Karpas-422 (cell line): ENCODE data around the gene AGRP. TPM values are rescaled to one million over a fixed set of nuclear protein-coding genes. Genes with fewer than 3 reads are reported as not detected.

Experiments
- DNase-seq: peaks from one replicate; pipeline ENCODE4 v3.0.0-alpha.2; 2015
- H2AFZ ChIP-seq: fragments of 200-600 bp; sonication (generic); 2 replicates; pipeline ENCODE4 v1.6.1; 2014; ENCODE audit warnings: antibody characterized with exemption, low read length, mixed read lengths
- H3K27ac ChIP-seq: fragments of 200-600 bp; sonication (generic); 2 replicates; pipeline ENCODE4 v1.5.1; 2014; ENCODE audit warnings: mild to moderate bottlenecking, low read length, moderate library complexity
- H3K27me3 ChIP-seq: fragments of 200-600 bp; sonication (generic); 2 replicates; pipeline ENCODE4 v1.6.1; 2014; ENCODE audit warnings: low read length, mixed read lengths
- H3K36me3 ChIP-seq: fragments of 200-600 bp; sonication (generic); 2 replicates; pipeline ENCODE4 v1.6.1; 2014; ENCODE audit warnings: low read length, mixed read lengths; ENCODE audit not compliant: insufficient read depth
- H3K4me1 ChIP-seq: fragments of 200-600 bp; sonication (generic); 2 replicates; pipeline ENCODE4 v1.6.1; 2014; ENCODE audit warnings: mild to moderate bottlenecking, low read length, mixed read lengths
- H3K4me2 ChIP-seq: fragments of 200-600 bp; sonication (generic); 2 replicates; pipeline ENCODE4 v1.6.1; 2014; ENCODE audit warnings: low read length, low read depth, mild to moderate bottlenecking; ENCODE audit not compliant: poor library complexity, severe bottlenecking
- H3K4me3 ChIP-seq: fragments of 200-600 bp; sonication (generic); 2 replicates; pipeline ENCODE4 v1.5.1; 2014; ENCODE audit warnings: mild to moderate bottlenecking, antibody characterized with exemption, low read length, mixed read lengths
- H3K79me2 ChIP-seq: fragments of 200-600 bp; sonication (generic); 2 replicates; pipeline ENCODE4 v1.6.1; 2014; ENCODE audit warnings: mild to moderate bottlenecking, low read length, mixed read lengths
- H3K9ac ChIP-seq: fragments of 200-600 bp; sonication (generic); 2 replicates; pipeline ENCODE4 v1.6.0; 2014; ENCODE audit warnings: low read length
- H3K9me2 ChIP-seq: fragments of 200-600 bp; sonication (generic), shearing (Covaris generic); replicated peaks from 2 replicates; pipeline ENCODE4 v1.6.0; 2014; ENCODE audit warnings: mild to moderate bottlenecking, low read length, moderate library complexity; ENCODE audit not compliant: insufficient read depth
- H3K9me3 ChIP-seq: fragments of 300-700, 200-600 bp; sonication (generic); 2 replicates; pipeline ENCODE4 v1.6.1; 2014; ENCODE audit warnings: low read length, mixed read lengths
- H4K20me1 ChIP-seq: fragments of 200-600 bp; sonication (generic); 2 replicates; pipeline ENCODE4 v1.6.1; 2014; ENCODE audit warnings: mild to moderate bottlenecking, antibody characterized with exemption, low read length, low read depth; ENCODE audit not compliant: insufficient read depth
- total RNA-seq: library from RNA; depleted of rRNA; stranded (reverse); fragments of >200 nt; shearing (Covaris generic); gene quantifications from 2 replicates; pipeline ENCODE4 v1.2.3, GENCODE V29; 2014; ENCODE audit warnings: low replicate concordance; rRNA removed

Gene AGRP
- total RNA-seq, 1 experiment from 2014 or later: not detected

DNA sequence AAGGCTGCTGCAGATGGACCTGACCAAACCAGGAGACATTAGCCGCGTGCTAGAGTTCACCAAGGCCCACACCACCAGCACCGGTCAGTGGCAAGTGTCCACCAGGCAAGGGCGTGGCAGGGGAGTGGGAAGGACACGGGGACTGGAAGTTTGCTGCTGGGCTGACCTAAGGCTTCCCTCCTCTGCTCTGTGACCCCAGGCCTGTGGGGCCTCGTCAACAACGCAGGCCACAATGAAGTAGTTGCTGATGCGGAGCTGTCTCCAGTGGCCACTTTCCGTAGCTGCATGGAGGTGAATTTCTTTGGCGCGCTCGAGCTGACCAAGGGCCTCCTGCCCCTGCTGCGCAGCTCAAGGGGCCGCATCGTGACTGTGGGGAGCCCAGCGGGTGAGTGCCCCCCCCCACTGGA is 47.6 kb downstream of the AGRP start:
- no peaks in the 10 kb centered on the region for H3K9me2 ChIP-seq
- H3K9me3 ChIP-seq: no peaks in the 10 kb centered on the region
- no peaks in the 10 kb centered on the region for H3K36me3 ChIP-seq
- no peak overlapping the region for H2AFZ ChIP-seq
- DNase-seq: no peak
- no peak overlapping the region for H3K27ac ChIP-seq
- H3K9ac ChIP-seq: no peak overlapping the region
- no peak overlapping the region for H3K4me3 ChIP-seq
- H4K20me1 ChIP-seq: 0 out of 2 replicates have a peak, but pooled peaks cover 4% of the 10 kb centered on the region
- no peaks in the 10 kb centered on the region; the same call in 1 of the 2 replicates for H3K4me1 ChIP-seq
- no peaks in the 10 kb centered on the region for H3K27me3 ChIP-seq
- H3K79me2 ChIP-seq: no peaks in the 10 kb centered on the region
- no peak overlapping the region for H3K4me2 ChIP-seq

- H3K9me2 ChIP-seq: no peaks in the 10 kb centered on the region
- H3K4me1 ChIP-seq: peaks cover 6% of the 10 kb centered on the region
- H3K4me3 ChIP-seq: no peak overlapping the region
- no peak overlapping the region for H3K4me2 ChIP-seq
- H3K27me3 ChIP-seq: no peaks in the 10 kb centered on the region
- no peaks in the 10 kb centered on the region for H3K79me2 ChIP-seq
- no peaks in the 10 kb centered on the region for H3K36me3 ChIP-seq
- no peaks in the 10 kb centered on the region for H3K9me3 ChIP-seq
- H3K27ac ChIP-seq: no peak overlapping the region
- no peak for DNase-seq
- no peak overlapping the region for H3K9ac ChIP-seq
- 0 out of 2 replicates have a peak, but pooled peaks cover 4% of the 10 kb centered on the region for H4K20me1 ChIP-seq
- H2AFZ ChIP-seq: no peak overlapping the region
Measured at GRCh38 chr16:67433131-67433719, 50.1 kb downstream of the AGRP start.

Other genes starting within 250 kb of the AGRP start
- gene FHOD1, start 236.1 kb downstream of the AGRP start, total RNA-seq: 29.1 and 33.1 TPM in 2 replicates
- gene SLC9A5, start 234.6 kb downstream of the AGRP start, total RNA-seq: 4.9 and 6.1 TPM in 2 replicates
- gene PLEKHG4, start 204.0 kb downstream of the AGRP start, total RNA-seq: 0.36 and 0.86 TPM in 2 replicates
- gene KCTD19, start 156.8 kb downstream of the AGRP start, total RNA-seq: not detected in 2 replicates
- not detected in 2 replicates for gene LRRC36, start 156.7 kb downstream of the AGRP start, total RNA-seq
- gene TPPP3, start 90.0 kb downstream of the AGRP start, total RNA-seq: not detected in 2 replicates
- 0.11 TPM in 1 of 2 replicates, not detected in the other for gene ZDHHC1, start 67.1 kb downstream of the AGRP start, total RNA-seq
- gene HSD11B2, start 52.4 kb downstream of the AGRP start, total RNA-seq: not detected in 2 replicates
- 63.8 and 83.4 TPM in 2 replicates for gene ATP6V0D1, start 2.4 kb downstream of the AGRP start, total RNA-seq
- 1.3 and 2.9 TPM in 2 replicates for gene RIPOR1, start 45.3 kb upstream of the AGRP start, total RNA-seq
- gene CTCF, start 79.0 kb upstream of the AGRP start, total RNA-seq: 29.5 and 36.0 TPM in 2 replicates
- 18.6 and 60.6 TPM in 2 replicates for gene CARMIL2, start 161.6 kb upstream of the AGRP start, total RNA-seq
- gene ACD, start 176.7 kb upstream of the AGRP start, total RNA-seq: 19.1 and 50.4 TPM in 2 replicates
- gene PARD6A, start 177.4 kb upstream of the AGRP start, total RNA-seq: 13.6 and 16.3 TPM in 2 replicates
- 8.4 and 26.8 TPM in 2 replicates for gene ENKD1, start 183.2 kb upstream of the AGRP start, total RNA-seq
- 13.8 and 18.4 TPM in 2 replicates for gene C16orf86, start 183.3 kb upstream of the AGRP start, total RNA-seq
- 12.9 and 34.8 TPM in 2 replicates for gene GFOD2, start 235.8 kb upstream of the AGRP start, total RNA-seq